NT2/D1 (cell line): ENCODE results near the gene RND1.

Source experiments
- YY1 ChIP-seq: IDR thresholded peaks from 2 replicates; pipeline ENCODE4 v1.6.1; 2011; ENCODE audit not compliant: insufficient read length, insufficient read depth
- ZNF274 ChIP-seq: IDR thresholded peaks from 2 replicates; pipeline ENCODE4 v1.6.1; 2011; ENCODE audit warnings: mild to moderate bottlenecking, low read depth, low read length

GRCh38 chr12:48889679-48890078 lies 24.0 kb upstream of the RND1 start:
- TF ChIP-seq ZNF274 (no peak), YY1 (no peak)
